Esophagus muscularis mucosa (tissue), 4 donors: Measurements from ENCODE around the gene SEC16B.

Experiments used
- EP300 ChIP-seq: sonication (generic); formaldehyde crosslinking; IDR thresholded peaks from one replicate; pipeline ENCODE4 v1.6.1; 2017; ENCODE audit warnings: antibody characterized with exemption
- POLR2A ChIP-seq: fragments of 450-650 bp; IDR thresholded peaks from one replicate; pipeline ENCODE4 v1.6.1; 2017; ENCODE audit warnings: antibody characterized with exemption, moderate library complexity, mild to moderate bottlenecking, low read depth
- POLR2AphosphoS5 ChIP-seq, 2 donors: sonication (generic); formaldehyde crosslinking; IDR thresholded peaks; one replicate each; pipeline ENCODE4 v1.6.1; 2017; ENCODE audit warnings: antibody characterized with exemption in 2 of 2
- TF ChIP-seq, protein P1 (sequence below), 3 experiments: fragments of 200-600 bp in 2 of 3; fragments of 450-650 bp in 1 of 3; sonication (generic) in 2 of 3; IDR thresholded peaks; one replicate each; pipeline ENCODE4 v1.5.1; 2017 to 2019; ENCODE audit warnings: antibody characterized with exemption in 3 of 3, mild to moderate bottlenecking in 2 of 3, moderate library complexity in 1 of 3

DNA sequence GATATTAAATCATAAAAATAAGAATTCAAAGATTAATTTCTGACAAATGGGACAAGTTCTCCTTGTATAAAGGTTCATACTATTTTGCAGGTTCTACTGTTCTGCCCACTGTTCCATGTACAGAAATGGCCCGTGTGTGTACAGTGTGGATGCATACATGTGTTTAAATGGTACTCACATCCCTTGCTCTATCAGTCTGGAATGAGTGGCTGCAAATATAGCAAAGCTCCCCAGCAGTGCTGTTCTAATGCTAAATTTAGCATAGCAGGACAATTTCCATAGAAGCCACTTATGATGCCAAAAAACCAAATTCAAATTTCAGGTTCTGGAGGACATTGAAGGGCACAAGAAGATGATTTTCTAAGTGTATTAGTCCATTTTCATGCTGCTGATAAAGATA lies 9.4 kb upstream of the SEC16B start:
- TF ChIP-seq, protein P1, sequence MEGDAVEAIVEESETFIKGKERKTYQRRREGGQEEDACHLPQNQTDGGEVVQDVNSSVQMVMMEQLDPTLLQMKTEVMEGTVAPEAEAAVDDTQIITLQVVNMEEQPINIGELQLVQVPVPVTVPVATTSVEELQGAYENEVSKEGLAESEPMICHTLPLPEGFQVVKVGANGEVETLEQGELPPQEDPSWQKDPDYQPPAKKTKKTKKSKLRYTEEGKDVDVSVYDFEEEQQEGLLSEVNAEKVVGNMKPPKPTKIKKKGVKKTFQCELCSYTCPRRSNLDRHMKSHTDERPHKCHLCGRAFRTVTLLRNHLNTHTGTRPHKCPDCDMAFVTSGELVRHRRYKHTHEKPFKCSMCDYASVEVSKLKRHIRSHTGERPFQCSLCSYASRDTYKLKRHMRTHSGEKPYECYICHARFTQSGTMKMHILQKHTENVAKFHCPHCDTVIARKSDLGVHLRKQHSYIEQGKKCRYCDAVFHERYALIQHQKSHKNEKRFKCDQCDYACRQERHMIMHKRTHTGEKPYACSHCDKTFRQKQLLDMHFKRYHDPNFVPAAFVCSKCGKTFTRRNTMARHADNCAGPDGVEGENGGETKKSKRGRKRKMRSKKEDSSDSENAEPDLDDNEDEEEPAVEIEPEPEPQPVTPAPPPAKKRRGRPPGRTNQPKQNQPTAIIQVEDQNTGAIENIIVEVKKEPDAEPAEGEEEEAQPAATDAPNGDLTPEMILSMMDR (IDR thresholded peaks at IDR 0.05) = no peak
- TF ChIP-seq EP300 = no peak
- no peak for TF ChIP-seq POLR2A
- no peak for TF ChIP-seq POLR2AphosphoS5 (IDR thresholded peaks at IDR 0.05)
